SK-N-SH treated with all-trans-retinoic acid at 6 μM for 48 hours (cell line): ENCODE measurements around the gene TEX261.
A peak's percentile ranks its signal among the peaks of the same experiment; 100 is the strongest.

ENCODE experiments used
- ATAC-seq: fragments of 200-7000 bp; cut with Tn5 transposase; 3 replicates; pipeline ENCODE4 v1.9.1; 2020; ENCODE audit warnings: mild to moderate bottlenecking, moderate library complexity
- ARNTL ChIP-seq: fragments of 450-650 bp; formaldehyde crosslinking; IDR thresholded peaks from 2 replicates; pipeline ENCODE4 v1.5.0; 2020; ENCODE audit warnings: low read depth, mild to moderate bottlenecking, moderate library complexity, borderline replicate concordance
- BACH2 ChIP-seq: fragments of 250-450 bp; sonication (Bioruptor Pico); IDR thresholded peaks from 2 replicates; pipeline ENCODE4 v1.9.0; 2021; ENCODE audit warnings: mild to moderate bottlenecking, borderline replicate concordance
- CSDC2 ChIP-seq: fragments of 250-450 bp; sonication (Bioruptor Pico); IDR thresholded peaks from 2 replicates; pipeline ENCODE4 v1.5.0; 2020; ENCODE audit warnings: mild to moderate bottlenecking, moderate library complexity
- CSRNP3 ChIP-seq: fragments of 250-450 bp; sonication (Bioruptor Pico); IDR thresholded peaks from 2 replicates; pipeline ENCODE4 v1.5.1; 2021; ENCODE audit warnings: mild to moderate bottlenecking, moderate library complexity
- ISL1 ChIP-seq: fragments of 250-450 bp; sonication (Bioruptor Pico); IDR thresholded peaks from 2 replicates; pipeline ENCODE4 v2.1.2; 2022; ENCODE audit warnings: mild to moderate bottlenecking, moderate library complexity
- OSR1 ChIP-seq: fragments of 250-450 bp; sonication (Bioruptor Pico); IDR thresholded peaks from 2 replicates; pipeline ENCODE4 v1.8.0; 2022; ENCODE audit warnings: moderate library complexity, mild to moderate bottlenecking, inconsistent platforms
- RARB ChIP-seq: fragments of 250-450 bp; sonication (Bioruptor Pico); IDR thresholded peaks from 2 replicates; pipeline ENCODE4 v1.8.0; 2021; ENCODE audit warnings: mild to moderate bottlenecking, moderate library complexity
- TCF4 ChIP-seq: fragments of 250-450 bp; sonication (Bioruptor Pico); IDR thresholded peaks from 2 replicates; pipeline ENCODE4 v1.8.0; 2021; ENCODE audit warnings: mild to moderate bottlenecking, moderate library complexity, borderline replicate concordance
- TOX ChIP-seq: fragments of 250-450 bp; sonication (Bioruptor Pico); IDR thresholded peaks from 2 replicates; pipeline ENCODE4 v1.8.0; 2021; ENCODE audit warnings: mild to moderate bottlenecking, moderate library complexity, borderline replicate concordance
- TSHZ2 ChIP-seq: fragments of 250-450 bp; sonication (Bioruptor Pico); IDR thresholded peaks from 2 replicates; pipeline ENCODE4 v1.5.0; 2020; ENCODE audit warnings: mild to moderate bottlenecking, moderate library complexity
- ZFP3 ChIP-seq: fragments of 250-450 bp; sonication (Bioruptor Pico); IDR thresholded peaks from 2 replicates; pipeline ENCODE4 v1.5.0; 2020; ENCODE audit warnings: mild to moderate bottlenecking, moderate library complexity
- ZFP30 ChIP-seq: fragments of 450-650 bp; formaldehyde crosslinking; IDR thresholded peaks from 2 replicates; pipeline ENCODE4 v1.5.0; 2022; ENCODE audit warnings: mild to moderate bottlenecking, moderate library complexity
- ZNF565 ChIP-seq: fragments of 450-650 bp; formaldehyde crosslinking; conservative IDR thresholded peaks from 2 replicates; pipeline ENCODE4 v1.5.0; 2020; ENCODE audit warnings: low read depth, mild to moderate bottlenecking, moderate library complexity
- ZNF70 ChIP-seq: fragments of 450-650 bp; formaldehyde crosslinking; IDR thresholded peaks from 2 replicates; pipeline ENCODE4 v1.5.0; 2020; ENCODE audit warnings: mild to moderate bottlenecking, moderate library complexity
- ZNF8 ChIP-seq: fragments of 450-650 bp; formaldehyde crosslinking; IDR thresholded peaks from 2 replicates; pipeline ENCODE4 v1.5.0; 2020; ENCODE audit warnings: mild to moderate bottlenecking, moderate library complexity
- TF ChIP-seq, protein P1 (sequence below): fragments of 250-450 bp; sonication (Bioruptor Pico); IDR thresholded peaks from 2 replicates; pipeline ENCODE4 v1.8.0; 2020; ENCODE audit warnings: mild to moderate bottlenecking, moderate library complexity, borderline replicate concordance
- TF ChIP-seq, protein P2 (sequence below): fragments of 250-450 bp; sonication (Bioruptor Pico); IDR thresholded peaks from 2 replicates; pipeline ENCODE4 v1.8.0; 2021; ENCODE audit warnings: low read depth, mild to moderate bottlenecking, moderate library complexity, borderline replicate concordance

The TEX261 gene

GRCh38 chr2:70942396-70943204, 52.1 kb downstream of the TEX261 start:
- no peak; the same call in 2 of the 3 replicates for ATAC-seq
- TF ChIP-seq CSRNP3 = no peak
- TF ChIP-seq TCF4 (CRISPR knock-in tag) = peak; percentile 32; the same call in 1 of the 2 replicates

DNA sequence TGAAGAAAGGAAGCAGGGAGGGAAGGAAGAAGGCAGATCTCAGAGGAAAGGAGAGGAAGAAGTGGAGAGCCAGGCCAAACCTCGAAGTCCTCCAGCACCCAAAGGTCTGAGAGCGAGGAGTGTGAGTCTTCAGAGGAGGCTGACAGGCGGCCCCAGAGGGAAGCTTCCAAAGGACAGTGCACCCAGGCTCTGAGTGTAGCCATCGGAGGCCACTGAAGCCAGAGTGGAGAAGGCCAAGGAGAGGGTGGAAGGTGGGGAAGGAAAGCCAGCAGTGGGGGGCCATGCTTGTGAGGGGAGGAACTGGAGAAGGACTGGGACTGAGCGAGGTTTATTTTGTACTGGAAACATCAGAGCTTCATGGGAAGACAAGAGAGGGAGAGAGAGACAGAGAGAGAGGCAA, 53.0 kb downstream of the TEX261 start:
- TF ChIP-seq ARNTL (CRISPR knock-in tag) = no peak
- TF ChIP-seq ZNF70 (CRISPR knock-in tag) = no peak
- TF ChIP-seq, protein P1, sequence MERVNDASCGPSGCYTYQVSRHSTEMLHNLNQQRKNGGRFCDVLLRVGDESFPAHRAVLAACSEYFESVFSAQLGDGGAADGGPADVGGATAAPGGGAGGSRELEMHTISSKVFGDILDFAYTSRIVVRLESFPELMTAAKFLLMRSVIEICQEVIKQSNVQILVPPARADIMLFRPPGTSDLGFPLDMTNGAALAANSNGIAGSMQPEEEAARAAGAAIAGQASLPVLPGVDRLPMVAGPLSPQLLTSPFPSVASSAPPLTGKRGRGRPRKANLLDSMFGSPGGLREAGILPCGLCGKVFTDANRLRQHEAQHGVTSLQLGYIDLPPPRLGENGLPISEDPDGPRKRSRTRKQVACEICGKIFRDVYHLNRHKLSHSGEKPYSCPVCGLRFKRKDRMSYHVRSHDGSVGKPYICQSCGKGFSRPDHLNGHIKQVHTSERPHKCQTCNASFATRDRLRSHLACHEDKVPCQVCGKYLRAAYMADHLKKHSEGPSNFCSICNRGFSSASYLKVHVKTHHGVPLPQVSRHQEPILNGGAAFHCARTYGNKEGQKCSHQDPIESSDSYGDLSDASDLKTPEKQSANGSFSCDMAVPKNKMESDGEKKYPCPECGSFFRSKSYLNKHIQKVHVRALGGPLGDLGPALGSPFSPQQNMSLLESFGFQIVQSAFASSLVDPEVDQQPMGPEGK (CRISPR knock-in tag) = no peak
- no peak for TF ChIP-seq ZFP30 (CRISPR knock-in tag)
- no peak for TF ChIP-seq ZNF565 (CRISPR knock-in tag)
- TF ChIP-seq TSHZ2 (CRISPR knock-in tag) = no peak
- no peak for TF ChIP-seq TCF4 (CRISPR knock-in tag)
- TF ChIP-seq CSDC2 = no peak
- TF ChIP-seq BACH2 (CRISPR knock-in tag) = no peak
- no peak for TF ChIP-seq ZFP3
- no peak for TF ChIP-seq RARB (CRISPR knock-in tag)
- no peak for TF ChIP-seq ZNF8 (CRISPR knock-in tag)
- no peak for TF ChIP-seq OSR1 (CRISPR knock-in tag)
- no peak for TF ChIP-seq TOX (CRISPR knock-in tag)
- TF ChIP-seq CSRNP3 = no peak
- no peak for TF ChIP-seq ISL1 (CRISPR knock-in tag)

GRCh38 chr2:70941186-70941585, 53.5 kb downstream of the TEX261 start:
- TF ChIP-seq CSRNP3 (no peak), TCF4 (CRISPR knock-in tag) (no peak), OSR1 (CRISPR knock-in tag) (no peak), ZNF70 (CRISPR knock-in tag) (no peak)
- TF ChIP-seq, protein P2, sequence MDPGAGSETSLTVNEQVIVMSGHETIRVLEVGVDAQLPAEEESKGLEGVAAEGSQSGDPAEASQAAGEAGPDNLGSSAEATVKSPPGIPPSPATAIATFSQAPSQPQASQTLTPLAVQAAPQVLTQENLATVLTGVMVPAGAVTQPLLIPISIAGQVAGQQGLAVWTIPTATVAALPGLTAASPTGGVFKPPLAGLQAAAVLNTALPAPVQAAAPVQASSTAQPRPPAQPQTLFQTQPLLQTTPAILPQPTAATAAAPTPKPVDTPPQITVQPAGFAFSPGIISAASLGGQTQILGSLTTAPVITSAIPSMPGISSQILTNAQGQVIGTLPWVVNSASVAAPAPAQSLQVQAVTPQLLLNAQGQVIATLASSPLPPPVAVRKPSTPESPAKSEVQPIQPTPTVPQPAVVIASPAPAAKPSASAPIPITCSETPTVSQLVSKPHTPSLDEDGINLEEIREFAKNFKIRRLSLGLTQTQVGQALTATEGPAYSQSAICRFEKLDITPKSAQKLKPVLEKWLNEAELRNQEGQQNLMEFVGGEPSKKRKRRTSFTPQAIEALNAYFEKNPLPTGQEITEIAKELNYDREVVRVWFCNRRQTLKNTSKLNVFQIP (CRISPR knock-in tag) = no peak
- no peak for ATAC-seq

More for the DNA sequence above, 53.0 kb downstream of the TEX261 start:
- ATAC-seq = no peak
